H1 (cell line): ENCODE results near the gene IMP3. TPM values are rescaled to one million over a fixed set of nuclear protein-coding genes. Genes with fewer than 3 reads are reported as not detected.

Source experiments
- CTCF ChIA-PET: fragments of 300-600 bp; sonication (Branson Sonifier 250); formaldehyde crosslinking; loops from one replicate; lab custom pipeline; 2021; ENCODE audit not compliant: partially characterized antibody; lab: Charles Lee
- POLR2A ChIA-PET: fragments of 300-600 bp; sonication (Branson Sonifier 250); formaldehyde crosslinking; loops from one replicate; lab custom pipeline; 2021; ENCODE audit warnings: inconsistent platforms; ENCODE audit not compliant: partially characterized antibody; lab: Charles Lee
- DNase-seq, 2 experiments: peaks; one replicate each; pipeline versions ENCODE4 v3.0.0 to v3.0.0-alpha.2; 2010 to 2022; ENCODE audit warnings: low spot score in 2 of 2, low read depth in 1 of 2, mixed read lengths in 1 of 2
- FAIRE-seq: peaks from 2 replicates; lab custom pipeline; 2011; peaks lifted over from hg19 to GRCh38; lab: Jason Lieb, UNC
- H2AFZ ChIP-seq: 2 replicates; pipeline ENCODE4 v1.8.1; 2012; ENCODE audit warnings: low read length, inconsistent platforms
- H2AK5ac ChIP-seq: 2 replicates; pipeline ENCODE4 v1.6.1; 2013; ENCODE audit warnings: low read depth, low read length
- H2BK120ac ChIP-seq: replicated peaks from 2 replicates; pipeline ENCODE3; 2013; ENCODE audit warnings: low read depth, low read length, inconsistent platforms
- H2BK12ac ChIP-seq: 2 replicates; pipeline ENCODE4 v1.6.1; 2013; ENCODE audit warnings: low read depth, low read length
- H2BK15ac ChIP-seq: 2 replicates; pipeline ENCODE4 v1.6.1; 2013; ENCODE audit warnings: low read length
- H2BK20ac ChIP-seq: 2 replicates; pipeline ENCODE4 v1.6.1; 2013; ENCODE audit warnings: low read length
- H2BK5ac ChIP-seq: 2 replicates; pipeline ENCODE4 v1.6.1; 2013; ENCODE audit warnings: low read depth, low read length
- H3K14ac ChIP-seq: 2 replicates; pipeline ENCODE4 v1.6.1; 2013; ENCODE audit warnings: inconsistent platforms; ENCODE audit not compliant: insufficient read length
- H3K18ac ChIP-seq: 2 replicates; pipeline ENCODE4 v1.6.1; 2013; ENCODE audit warnings: low read length; ENCODE audit errors: extremely low read depth
- H3K23ac ChIP-seq: 2 replicates; pipeline ENCODE4 v1.6.1; 2013; ENCODE audit warnings: inconsistent platforms; ENCODE audit not compliant: insufficient read length
- H3K23me2 ChIP-seq: 2 replicates; pipeline ENCODE4 v1.6.1; 2013; ENCODE audit warnings: low read depth, low read length
- H3K27ac ChIP-seq: 2 replicates; pipeline ENCODE4 v1.6.1; 2011; ENCODE audit warnings: low read depth, low read length, inconsistent platforms
- H3K27me3 ChIP-seq, 4 experiments: replicated peaks in 1 of 4; 1 replicate in 1 of 4; 2 replicates in 3 of 4; pipeline versions ENCODE4 v1.6.1 to v1.8.1; 2011 to 2013; ENCODE audit warnings: low read length in 3 of 4, mild to moderate bottlenecking in 3 of 4, inconsistent platforms in 2 of 4, mixed read lengths in 2 of 4, moderate library complexity in 1 of 4; ENCODE audit not compliant: control insufficient read depth in 3 of 4, insufficient read depth in 3 of 4; ENCODE audit errors: extremely low read depth in 1 of 4
- H3K36me3 ChIP-seq, 4 experiments: 2 replicates each; pipeline versions ENCODE4 v1.6.1 to v1.8.1; 2011 to 2013; ENCODE audit warnings: mild to moderate bottlenecking in 4 of 4, low read length in 3 of 4, moderate library complexity in 2 of 4, control low read depth in 1 of 4, inconsistent platforms in 1 of 4; ENCODE audit not compliant: insufficient read depth in 4 of 4, control insufficient read depth in 2 of 4
- H3K4ac ChIP-seq: replicated peaks from 2 replicates; pipeline ENCODE3; 2013; ENCODE audit warnings: low read length, low read depth, mixed read lengths, inconsistent platforms; ENCODE audit not compliant: insufficient read length
- H3K4me1 ChIP-seq, 4 experiments: replicated peaks in 1 of 4; 1 replicate in 1 of 4; 2 replicates in 3 of 4; pipeline versions ENCODE4 v1.6.1 to v1.8.1; 2011 to 2013; ENCODE audit warnings: low read length in 3 of 4, inconsistent platforms in 2 of 4, mixed read lengths in 1 of 4; ENCODE audit not compliant: insufficient read depth in 4 of 4, control insufficient read depth in 3 of 4
- H3K4me2 ChIP-seq, 2 experiments: 2 replicates each; pipeline versions ENCODE4 v1.6.1 to v1.8.1; 2011 to 2013; ENCODE audit warnings: low read depth in 2 of 2, low read length in 2 of 2, control low read depth in 1 of 2, inconsistent platforms in 1 of 2, mild to moderate bottlenecking in 1 of 2; ENCODE audit not compliant: insufficient read depth in 1 of 2
- H3K4me3 ChIP-seq, 4 experiments: fragments of 200-600, 300-600 bp in 1 of 4; sonication (generic), shearing (Covaris generic), sonication (Bioruptor Twin) in 1 of 4; 2 replicates each; pipeline versions ENCODE4 v1.5.1 to v1.8.1; 2011 to 2016; ENCODE audit warnings: low read length in 4 of 4, low read depth in 3 of 4, control low read depth in 2 of 4, inconsistent platforms in 2 of 4, mild to moderate bottlenecking in 2 of 4, mixed read lengths in 1 of 4, moderate library complexity in 1 of 4; ENCODE audit not compliant: insufficient read depth in 2 of 4; ENCODE audit errors: extremely low read depth in 1 of 4
- H3K56ac ChIP-seq: replicated peaks from 2 replicates; pipeline ENCODE3; 2013; ENCODE audit warnings: low read depth, mild to moderate bottlenecking, mixed read lengths, low read length, inconsistent platforms; ENCODE audit not compliant: insufficient read length
- H3K79me1 ChIP-seq: 2 replicates; pipeline ENCODE4 v1.6.1; 2013; ENCODE audit warnings: low read depth, low read length, control low read depth
- H3K79me2 ChIP-seq, 2 experiments: 2 replicates each; pipeline versions ENCODE4 v1.6.1 to v1.8.1; 2012 to 2013; ENCODE audit warnings: low read length in 2 of 2, mild to moderate bottlenecking in 2 of 2, inconsistent platforms in 1 of 2; ENCODE audit not compliant: insufficient read depth in 2 of 2, control insufficient read depth in 1 of 2
- H3K9ac ChIP-seq, 4 experiments: replicated peaks in 1 of 4; 1 replicate in 1 of 4; 2 replicates in 3 of 4; pipeline versions ENCODE4 v1.6.1 to v1.8.1; 2011 to 2013; ENCODE audit warnings: low read depth in 3 of 4, low read length in 3 of 4, control low read depth in 2 of 4, mild to moderate bottlenecking in 2 of 4, moderate library complexity in 2 of 4, inconsistent platforms in 1 of 4; ENCODE audit errors: extremely low read depth in 1 of 4
- H3K9me3 ChIP-seq, 2 experiments: 2 replicates each; pipeline versions ENCODE4 v1.6.1 to v1.8.1; 2012 to 2013; ENCODE audit warnings: mild to moderate bottlenecking in 2 of 2, moderate library complexity in 2 of 2, control low read depth in 1 of 2, inconsistent platforms in 1 of 2, low read depth in 1 of 2, low read length in 1 of 2, mixed read lengths in 1 of 2; ENCODE audit not compliant: insufficient read depth in 2 of 2
- H4K20me1 ChIP-seq, 2 experiments: replicated peaks in 1 of 2; 2 replicates each; pipeline versions ENCODE3 to v1.8.1; 2011 to 2013; ENCODE audit warnings: inconsistent platforms in 2 of 2, low read length in 2 of 2, mild to moderate bottlenecking in 1 of 2; ENCODE audit not compliant: insufficient read depth in 2 of 2, control insufficient read depth in 1 of 2
- H4K5ac ChIP-seq: 2 replicates; pipeline ENCODE4 v1.6.1; 2013; ENCODE audit warnings: low read length, low read depth, mixed read lengths, inconsistent platforms; ENCODE audit not compliant: insufficient read length
- H4K8ac ChIP-seq: 2 replicates; pipeline ENCODE4 v1.8.0; 2013; ENCODE audit warnings: mild to moderate bottlenecking, moderate library complexity, low read length, inconsistent platforms; ENCODE audit not compliant: insufficient read depth; ENCODE audit errors: extremely low read depth
- H4K91ac ChIP-seq: replicated peaks from 2 replicates; pipeline ENCODE3; 2013; ENCODE audit warnings: low read length, mixed read lengths, inconsistent platforms; ENCODE audit not compliant: insufficient read length
- BCL11A ChIP-seq, 2 experiments: IDR thresholded peaks; one replicate each; pipeline ENCODE4 v1.6.1; 2011; ENCODE audit warnings: low read depth in 2 of 2, low read length in 2 of 2, mild to moderate bottlenecking in 2 of 2
- CEBPB ChIP-seq: IDR thresholded peaks from 2 replicates; pipeline ENCODE4 v1.6.1; 2012; ENCODE audit warnings: low read depth, low read length
- CHD1 ChIP-seq: IDR thresholded peaks from 2 replicates; pipeline ENCODE4 v1.6.1; 2012; ENCODE audit warnings: low read depth, low read length, improper control_type of control experiment
- EZH2 ChIP-seq: fragments of 200-600 bp; sonication (generic); IDR thresholded peaks from 2 replicates; pipeline ENCODE4 v1.7.1; 2012; ENCODE audit warnings: low read depth, mild to moderate bottlenecking, moderate library complexity, low read length, inconsistent platforms; ENCODE audit not compliant: severe bottlenecking
- HDAC6 ChIP-seq: IDR thresholded peaks from one replicate; pipeline ENCODE4 v1.7.1; 2012; ENCODE audit warnings: low read depth, mild to moderate bottlenecking, inconsistent platforms, low read length, moderate library complexity
- KDM1A ChIP-seq: fragments of 200-600, 300-600 bp; sonication (generic); IDR thresholded peaks from 2 replicates; pipeline ENCODE4 v1.7.1; 2016; ENCODE audit warnings: mild to moderate bottlenecking, low read length, borderline replicate concordance
- KDM4A ChIP-seq: IDR thresholded peaks from one replicate; pipeline ENCODE4 v1.7.1; 2012; ENCODE audit warnings: low read depth, mild to moderate bottlenecking, moderate library complexity, low read length, inconsistent platforms; ENCODE audit not compliant: severe bottlenecking
- PHF8 ChIP-seq: fragments of 200-600 bp; sonication (generic); conservative IDR thresholded peaks from 2 replicates; pipeline ENCODE4 v1.7.1; 2012; ENCODE audit warnings: low read depth, mild to moderate bottlenecking, inconsistent platforms, low read length, moderate library complexity
- RAD21 ChIP-seq, 2 experiments: IDR thresholded peaks in 1 of 2; conservative IDR thresholded peaks in 1 of 2; 2 replicates each; pipeline ENCODE4 v1.6.1; 2011; ENCODE audit warnings: low read depth in 2 of 2, low read length in 2 of 2, improper control_type of control experiment in 1 of 2, inconsistent platforms in 1 of 2, mild to moderate bottlenecking in 1 of 2, moderate library complexity in 1 of 2
- RNF2 ChIP-seq: fragments of 200-900, 300-1000 bp; sonication (generic); IDR thresholded peaks from 2 replicates; pipeline ENCODE4 v1.7.1; 2016; ENCODE audit warnings: borderline replicate concordance, low read depth, mild to moderate bottlenecking, antibody characterized with exemption, low read length; ENCODE audit not compliant: poor library complexity, severe bottlenecking; ENCODE audit errors: missing control alignments
- SP1 ChIP-seq: IDR thresholded peaks from 2 replicates; pipeline ENCODE4 v1.6.1; 2011; ENCODE audit warnings: low read depth, low read length
- SUZ12 ChIP-seq: fragments of 200-600 bp; sonication (generic); IDR thresholded peaks from 2 replicates; pipeline ENCODE4 v1.6.1; 2012; ENCODE audit warnings: mild to moderate bottlenecking, inconsistent platforms, low read length, moderate library complexity, mixed read lengths
- TBP ChIP-seq: IDR thresholded peaks from 2 replicates; pipeline ENCODE4 v1.6.1; 2011; ENCODE audit warnings: low read depth, low read length, improper control_type of control experiment
- TCF12 ChIP-seq: IDR thresholded peaks from 2 replicates; pipeline ENCODE4 v1.6.1; 2011; ENCODE audit warnings: low read depth, mild to moderate bottlenecking, low read length
- WGBS, 2 experiments: shearing (Covaris generic) in 1 of 2; methylation state at CpG; one replicate each; pipeline versions ENCODE4 v1.1.6 to v1.1.7; 2013 to 2015; ENCODE audit warnings: low lambda C conversion rate in 2 of 2, mixed read lengths in 2 of 2, inconsistent platforms in 1 of 2, low coverage in 1 of 2, missing lambda C conversion rate in 1 of 2; ENCODE audit not compliant: insufficient replicate concordance in 2 of 2, insufficient coverage in 1 of 2, insufficient read length in 1 of 2; ENCODE audit errors: extremely low coverage in 1 of 2, missing lambda C conversion rate in 1 of 2; 5-methylcytosine and 5-hydroxymethylcytosine counted together
- polyA plus RNA-seq, 7 experiments: library from polyadenylated mRNA; depleted of rRNA in 3 of 7; stranded (reverse) in 5 of 7; unstranded in 2 of 7; fragments of >200 nt in 5 of 7; fragments of 200-250 nt in 2 of 7; gene quantifications; 1 replicate in 5 of 7; 2 replicates in 1 of 7; 4 replicates in 1 of 7; pipeline versions ENCODE4 v1.2.1 to v1.2.3, GENCODE V29; 2011 to 2013; ENCODE audit warnings: missing spikeins in 2 of 7, mixed read lengths in 2 of 7
- total RNA-seq: library from RNA; stranded (reverse); fragmentation: NEBNext Ultra II Directional; extraction: Animal tissue kit (Norgen Biotek cat#: 25700); gene quantifications from 2 replicates; pipeline ENCODE4 v1.2.1, GENCODE V29; 2021

IMP3 gene
- total and polyA plus RNA-seq, 2 of the 8 experiments (the other 6 are each of a cell fraction or from before 2014, with no cell fraction given), result 114 to 273 TPM

- Histone ChIP-seq H4K20me1 (no peaks in the 10 kb centered on the region), H2BK120ac (no peak overlapping the region), H2BK5ac (no peak overlapping the region), H3K18ac (no peak overlapping the region), H4K8ac (no peak overlapping the region), H4K5ac (no peak overlapping the region), H2AFZ (no peak overlapping the region), H3K14ac (no peak overlapping the region), H3K23me2 (no peaks in the 10 kb centered on the region), H3K79me2 (no peaks in the 10 kb centered on the region), H3K23ac (no peak overlapping the region), H3K36me3 (no peaks in the 10 kb centered on the region), H3K27ac (no peak overlapping the region), H3K9me3 (no peaks in the 10 kb centered on the region), H3K4me1 (peaks cover 0 to 11% (median 2%) of the 10 kb centered on the region in 4 experiments; a peak in 5 of 7 replicates), H2AK5ac (no peak overlapping the region), H3K79me1 (no peaks in the 10 kb centered on the region), H3K4me3 (no peak overlapping the region), H2BK20ac (no peak overlapping the region), H3K4me2 (no peak overlapping the region), H3K9ac (no peak overlapping the region), H2BK15ac (no peak overlapping the region), H3K56ac (no peak overlapping the region), H4K91ac (no peak overlapping the region), H3K27me3 (no peaks in the 10 kb centered on the region), H2BK12ac (no peak overlapping the region), H3K4ac (no peak overlapping the region)
- ChIA-PET POLR2A (interaction anchor here (0.6 kb wide), 1 partner anchor 318 kb away, joined by 3 read pairs; no protein-coding TSS in a partner anchor), CTCF (no interaction called here)
- WGBS, 2 experiments, result 97% methylated on average over 21 of the region's 26 CpGs; no CpG with 5 or more reads in 1 of the 2 experiments
- no peak for FAIRE-seq
- DNase-seq, result no peak
- no peak for TF ChIP-seq CHD1
- TF ChIP-seq TBP, result no peak
- TF ChIP-seq KDM4A, result no peak
- TF ChIP-seq PHF8, result no peak
- TF ChIP-seq EZH2, result no peak
- no peak for TF ChIP-seq TCF12
- no peak for TF ChIP-seq KDM1A
- TF ChIP-seq SP1, result no peak
- TF ChIP-seq SUZ12, result no peak
- no peak for TF ChIP-seq RAD21 (IDR thresholded peaks at IDR 0.05 in 1 of 2, conservative IDR thresholded peaks at IDR 0.05 in 1 of 2; ENCODE audit: low read depth in 2 of 2, low read length in 2 of 2)
- no peak for TF ChIP-seq BCL11A (IDR thresholded peaks at IDR 0.05; ENCODE audit: low read depth in 2 of 2, low read length in 2 of 2)
- no peak for TF ChIP-seq RNF2
- TF ChIP-seq HDAC6, result no peak
- no peak for TF ChIP-seq CEBPB
These were observed 48.8 kb upstream of the IMP3 start for GRCh38 chr15:75688831-75689230.
